ENCODE data around the gene CRYBB2.
"Not testable (repeated sequence)": the region's sequence is repeated elsewhere in the genome, so short reads cannot be mapped to it uniquely, and the experiment has no call there.

The CRYBB2 gene

DNA sequence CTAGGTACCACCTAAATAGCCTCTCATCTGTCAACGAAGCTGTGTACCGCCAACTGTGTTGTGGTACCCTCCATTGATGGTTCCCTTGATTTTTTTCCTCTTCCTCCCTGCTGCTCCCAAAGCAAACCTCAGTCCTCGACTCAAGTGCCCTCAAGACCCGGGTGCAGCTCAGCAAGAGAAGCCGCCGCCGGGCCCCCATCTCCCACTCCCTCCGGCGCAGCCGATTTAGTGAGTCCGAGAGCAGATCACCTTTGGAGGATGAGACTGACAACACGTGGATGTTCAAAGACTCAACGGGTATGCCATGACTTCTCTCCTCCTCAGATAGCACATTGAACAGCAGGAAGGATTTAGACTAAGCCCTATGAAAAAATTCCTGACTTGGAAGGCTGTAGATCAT lies 42.2 kb upstream of the CRYBB2 start:
- Histone ChIP-seq H3K9me3 (ENCODE audit: control extremely low read depth in 1 of 5, control insufficient read depth in 4 of 5, insufficient read depth in 2 of 5, low read depth in 1 of 5, low read length in 4 of 5) (peaks cover 0 to 14% (median 1%) of the 10 kb centered on the region in 5 experiments), H3K27me3 (replicated peaks in 2 of 5; ENCODE audit: control insufficient read depth in 4 of 5, insufficient read depth in 5 of 5, low read length in 4 of 5) (no peaks in the 10 kb centered on the region), H3K4me3 (ENCODE audit: control insufficient read depth in 1 of 7, extremely low read depth in 1 of 7, insufficient read depth in 4 of 7, low read depth in 2 of 7, low read length in 6 of 7) (no peak overlapping the region), H3K4me1 (ENCODE audit: control extremely low read depth in 1 of 4, control insufficient read depth in 4 of 4, insufficient read depth in 4 of 4, low read length in 3 of 4) (no peaks in the 10 kb centered on the region), H3K36me3 (ENCODE audit: control insufficient read depth in 4 of 4, insufficient read depth in 4 of 4, low read length in 3 of 4) (no peaks in the 10 kb centered on the region), H3K27ac (ENCODE audit: insufficient read depth in 1 of 2, low read depth in 1 of 2, low read length in 2 of 2, poor library complexity in 1 of 2, severe bottlenecking in 2 of 2) (no peak overlapping the region)
- POLR2A ChIA-PET = no interaction called here
- CTCF ChIA-PET = interaction anchor here (1.4 kb wide), 1 partner anchor 96 kb away, joined by 6 read pairs; no protein-coding TSS in a partner anchor
- 96% methylated on average over 13 of the region's 13 CpGs for WGBS (ENCODE audit: insufficient coverage)
- no peak for DNase-seq

- no peak for DNase-seq
- H3K36me3 ChIP-seq (ENCODE audit: control insufficient read depth in 4 of 4, insufficient read depth in 4 of 4, low read length in 3 of 4) = no peaks in the 10 kb centered on the region
- H3K4me1 ChIP-seq (ENCODE audit: control extremely low read depth in 1 of 4, control insufficient read depth in 4 of 4, insufficient read depth in 4 of 4, low read length in 3 of 4) = no peaks in the 10 kb centered on the region
- peaks cover 0 to 14% (median 1%) of the 10 kb centered on the region in 5 experiments for H3K9me3 ChIP-seq (ENCODE audit: control extremely low read depth in 1 of 5, control insufficient read depth in 4 of 5, insufficient read depth in 2 of 5, low read depth in 1 of 5, low read length in 4 of 5)
- WGBS (ENCODE audit: insufficient coverage) = 95% methylated on average over 4 of the region's 9 CpGs
- POLR2A ChIA-PET = no interaction called here
- no peaks in the 10 kb centered on the region for H3K27me3 ChIP-seq (replicated peaks in 2 of 5; ENCODE audit: control insufficient read depth in 4 of 5, insufficient read depth in 5 of 5, low read length in 4 of 5)
- H3K27ac ChIP-seq (ENCODE audit: insufficient read depth in 1 of 2, low read depth in 1 of 2, low read length in 2 of 2, poor library complexity in 1 of 2, severe bottlenecking in 2 of 2) = no peak overlapping the region
- H3K4me3 ChIP-seq (ENCODE audit: control insufficient read depth in 1 of 7, extremely low read depth in 1 of 7, insufficient read depth in 4 of 7, low read depth in 2 of 7, low read length in 6 of 7) = no peak overlapping the region
- CTCF ChIA-PET = no interaction called here
Observed at GRCh38 chr22:25177895-25178294, 41.5 kb upstream of the CRYBB2 start.

GRCh38 chr22:25178348-25178747 lies 41.1 kb upstream of the CRYBB2 start:
- H3K9me3 ChIP-seq (ENCODE audit: control extremely low read depth in 1 of 5, control insufficient read depth in 4 of 5, insufficient read depth in 2 of 5, low read depth in 1 of 5, low read length in 4 of 5) = peaks cover 0 to 14% (median 1%) of the 10 kb centered on the region in 5 experiments
- H3K27ac ChIP-seq (ENCODE audit: insufficient read depth in 1 of 2, low read depth in 1 of 2, low read length in 2 of 2, poor library complexity in 1 of 2, severe bottlenecking in 2 of 2); H3K4me3 ChIP-seq (ENCODE audit: control insufficient read depth in 1 of 7, extremely low read depth in 1 of 7, insufficient read depth in 4 of 7, low read depth in 2 of 7, low read length in 6 of 7); H3K36me3 ChIP-seq (ENCODE audit: control insufficient read depth in 4 of 4, insufficient read depth in 4 of 4, low read length in 3 of 4); H3K4me1 ChIP-seq (ENCODE audit: control extremely low read depth in 1 of 4, control insufficient read depth in 4 of 4, insufficient read depth in 4 of 4, low read length in 3 of 4); H3K27me3 ChIP-seq (replicated peaks in 2 of 5; ENCODE audit: control insufficient read depth in 4 of 5, insufficient read depth in 5 of 5, low read length in 4 of 5); DNase-seq; CTCF ChIA-PET; POLR2A ChIA-PET: not testable (repeated sequence)
- WGBS (ENCODE audit: insufficient coverage) = 89% methylated on average over 6 of the region's 6 CpGs

DNA sequence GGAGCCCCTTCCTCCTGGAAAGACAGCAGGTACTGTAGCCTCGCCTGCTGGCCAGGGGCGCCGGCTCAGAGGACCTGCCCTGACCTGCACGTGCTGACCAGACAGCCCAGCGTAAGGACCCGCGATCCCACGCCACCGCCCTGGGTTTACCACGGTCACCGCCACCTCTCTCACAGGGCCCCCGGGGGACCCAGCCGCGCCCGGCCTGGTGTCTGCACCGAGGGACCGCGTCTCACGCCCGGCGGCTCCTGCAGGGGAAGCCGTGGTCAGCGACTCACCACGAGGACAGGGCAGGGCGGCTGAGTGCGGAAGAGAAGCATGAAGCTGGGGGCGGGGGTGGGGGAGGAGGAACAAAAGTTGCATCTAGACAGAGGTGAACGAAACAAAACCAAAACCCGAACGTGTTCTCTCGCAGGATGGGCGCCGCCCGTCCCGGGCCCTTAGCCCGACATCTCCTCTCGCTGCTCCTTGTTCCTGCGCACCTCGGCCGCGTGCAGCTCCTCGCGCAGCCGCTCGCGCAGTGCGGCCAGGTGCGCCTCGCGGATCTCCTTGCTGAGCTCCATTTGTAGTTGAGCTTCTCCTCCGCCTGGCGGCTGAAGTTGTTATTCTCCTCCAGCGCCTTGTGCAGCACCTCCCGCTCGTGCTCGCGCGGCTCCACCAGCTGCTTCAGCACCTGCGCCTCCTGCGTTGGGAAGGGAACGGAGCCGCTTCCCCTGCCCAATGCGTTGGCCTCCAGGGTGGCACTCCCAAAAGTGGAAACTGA lies 40.4 kb upstream of the CRYBB2 start:
- POLR2A ChIA-PET; H3K27ac ChIP-seq (ENCODE audit: insufficient read depth in 1 of 2, low read depth in 1 of 2, low read length in 2 of 2, poor library complexity in 1 of 2, severe bottlenecking in 2 of 2); H3K4me3 ChIP-seq (ENCODE audit: control insufficient read depth in 1 of 7, extremely low read depth in 1 of 7, insufficient read depth in 4 of 7, low read depth in 2 of 7, low read length in 6 of 7); CTCF ChIA-PET; H3K36me3 ChIP-seq (ENCODE audit: control insufficient read depth in 4 of 4, insufficient read depth in 4 of 4, low read length in 3 of 4); H3K27me3 ChIP-seq (replicated peaks in 2 of 5; ENCODE audit: control insufficient read depth in 4 of 5, insufficient read depth in 5 of 5, low read length in 4 of 5); H3K4me1 ChIP-seq (ENCODE audit: control extremely low read depth in 1 of 4, control insufficient read depth in 4 of 4, insufficient read depth in 4 of 4, low read length in 3 of 4); DNase-seq: not testable (repeated sequence)
- peaks cover 0 to 14% (median 1%) of the 10 kb centered on the region in 5 experiments for H3K9me3 ChIP-seq (ENCODE audit: control extremely low read depth in 1 of 5, control insufficient read depth in 4 of 5, insufficient read depth in 2 of 5, low read depth in 1 of 5, low read length in 4 of 5)
- 94% methylated on average over 34 of the region's 63 CpGs for WGBS (ENCODE audit: insufficient coverage)

DNA sequence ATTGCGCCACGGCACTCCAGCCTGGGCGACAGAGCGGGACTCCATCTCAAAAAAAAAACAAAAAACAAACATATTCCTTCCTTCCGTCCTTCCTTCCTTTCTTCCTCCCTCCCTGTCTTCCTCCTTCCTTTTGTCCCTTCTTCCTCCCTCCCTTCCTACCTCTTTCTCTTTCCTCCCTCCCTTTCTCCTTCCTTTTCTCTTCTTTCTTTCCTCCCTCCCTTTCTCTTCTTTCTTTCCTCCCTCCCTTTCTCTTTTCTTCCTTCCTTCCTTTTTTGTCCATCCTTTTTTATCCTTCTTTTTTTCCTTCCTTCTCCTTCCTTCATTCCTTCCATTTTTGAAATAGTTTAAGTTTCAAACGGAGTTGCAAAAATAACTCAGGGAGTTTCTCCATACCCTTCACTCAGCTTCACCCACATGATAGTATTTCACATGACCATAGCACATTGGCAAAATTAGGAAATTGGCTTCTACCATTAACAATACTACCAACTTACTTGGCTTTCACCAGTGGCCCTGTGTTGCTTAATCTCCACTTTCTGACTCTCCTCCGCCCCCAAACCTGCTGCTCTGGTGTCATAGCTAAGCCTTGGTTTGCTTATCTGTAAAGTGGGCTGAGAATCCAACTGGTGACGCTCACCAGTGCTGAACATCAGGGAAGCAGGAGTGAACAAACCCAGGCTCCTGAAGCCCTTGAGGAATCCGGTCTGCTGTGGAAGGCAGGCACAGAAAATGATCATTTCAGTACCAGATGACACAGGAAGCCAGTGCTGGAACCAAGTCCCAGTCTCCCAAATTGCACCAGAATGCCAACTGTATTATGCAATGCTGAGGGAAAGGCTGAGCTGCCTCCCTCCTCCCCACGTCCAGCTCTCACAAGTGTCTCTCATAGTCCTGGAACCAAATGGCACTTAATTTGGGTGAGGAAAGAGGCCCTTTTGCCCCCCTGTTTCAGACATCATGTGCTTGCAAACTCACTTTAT lies 37.0 kb upstream of the CRYBB2 start:
- no peak overlapping the region for H3K4me3 ChIP-seq (ENCODE audit: control insufficient read depth in 1 of 7, extremely low read depth in 1 of 7, insufficient read depth in 4 of 7, low read depth in 2 of 7, low read length in 6 of 7)
- DNase-seq = no peak
- CTCF ChIA-PET = interaction anchor here (1.1 kb wide), 1 partner anchor 9 kb away, joined by 3 read pairs; no protein-coding TSS in a partner anchor
- POLR2A ChIA-PET = no interaction called here
- no peak overlapping the region for H3K27ac ChIP-seq (ENCODE audit: insufficient read depth in 1 of 2, low read depth in 1 of 2, low read length in 2 of 2, poor library complexity in 1 of 2, severe bottlenecking in 2 of 2)
- no peaks in the 10 kb centered on the region for H3K36me3 ChIP-seq (ENCODE audit: control insufficient read depth in 4 of 4, insufficient read depth in 4 of 4, low read length in 3 of 4)
- peaks cover 0 to 14% (median 1%) of the 10 kb centered on the region in 5 experiments for H3K9me3 ChIP-seq (ENCODE audit: control extremely low read depth in 1 of 5, control insufficient read depth in 4 of 5, insufficient read depth in 2 of 5, low read depth in 1 of 5, low read length in 4 of 5)
- H3K4me1 ChIP-seq (ENCODE audit: control extremely low read depth in 1 of 4, control insufficient read depth in 4 of 4, insufficient read depth in 4 of 4, low read length in 3 of 4) = no peaks in the 10 kb centered on the region
- 95% methylated on average over 7 of the region's 10 CpGs for WGBS (ENCODE audit: insufficient coverage)
- H3K27me3 ChIP-seq (replicated peaks in 2 of 5; ENCODE audit: control insufficient read depth in 4 of 5, insufficient read depth in 5 of 5, low read length in 4 of 5) = no peaks in the 10 kb centered on the region

GRCh38 chr22:25183949-25184619 lies 35.4 kb upstream of the CRYBB2 start:
- Histone ChIP-seq H3K27me3 (replicated peaks in 2 of 5; ENCODE audit: control insufficient read depth in 4 of 5, insufficient read depth in 5 of 5, low read length in 4 of 5) (no peaks in the 10 kb centered on the region), H3K4me1 (ENCODE audit: control extremely low read depth in 1 of 4, control insufficient read depth in 4 of 4, insufficient read depth in 4 of 4, low read length in 3 of 4) (no peaks in the 10 kb centered on the region), H3K36me3 (ENCODE audit: control insufficient read depth in 4 of 4, insufficient read depth in 4 of 4, low read length in 3 of 4) (no peaks in the 10 kb centered on the region), H3K4me3 (ENCODE audit: control insufficient read depth in 1 of 7, extremely low read depth in 1 of 7, insufficient read depth in 4 of 7, low read depth in 2 of 7, low read length in 6 of 7) (no peak overlapping the region), H3K27ac (ENCODE audit: insufficient read depth in 1 of 2, low read depth in 1 of 2, low read length in 2 of 2, poor library complexity in 1 of 2, severe bottlenecking in 2 of 2) (no peak overlapping the region), H3K9me3 (ENCODE audit: control extremely low read depth in 1 of 5, control insufficient read depth in 4 of 5, insufficient read depth in 2 of 5, low read depth in 1 of 5, low read length in 4 of 5) (peaks cover 0 to 14% (median 1%) of the 10 kb centered on the region in 5 experiments)
- POLR2A ChIA-PET = no interaction called here
- CTCF ChIA-PET = interaction anchor here (1.2 to 1.9 kb wide), 2 partner anchors 10 to 11 kb away, joined by 3 to 4 read pairs; no protein-coding TSS in a partner anchor
- WGBS (ENCODE audit: insufficient coverage) = 99% methylated on average over 11 of the region's 12 CpGs
- no peak for DNase-seq

Data from common myeloid progenitor, CD34-positive (primary cell).